GM21360 (cell line): Measurements from ENCODE around the gene NAPA.

Experiments
- ATAC-seq: cut with Tn5 transposase; IDR thresholded peaks from one replicate; pipeline ENCODE4 v1.9.1; 2021; ENCODE audit warnings: mild to moderate bottlenecking, moderate library complexity; ENCODE audit not compliant: unreplicated experiment

NAPA gene

DNA sequence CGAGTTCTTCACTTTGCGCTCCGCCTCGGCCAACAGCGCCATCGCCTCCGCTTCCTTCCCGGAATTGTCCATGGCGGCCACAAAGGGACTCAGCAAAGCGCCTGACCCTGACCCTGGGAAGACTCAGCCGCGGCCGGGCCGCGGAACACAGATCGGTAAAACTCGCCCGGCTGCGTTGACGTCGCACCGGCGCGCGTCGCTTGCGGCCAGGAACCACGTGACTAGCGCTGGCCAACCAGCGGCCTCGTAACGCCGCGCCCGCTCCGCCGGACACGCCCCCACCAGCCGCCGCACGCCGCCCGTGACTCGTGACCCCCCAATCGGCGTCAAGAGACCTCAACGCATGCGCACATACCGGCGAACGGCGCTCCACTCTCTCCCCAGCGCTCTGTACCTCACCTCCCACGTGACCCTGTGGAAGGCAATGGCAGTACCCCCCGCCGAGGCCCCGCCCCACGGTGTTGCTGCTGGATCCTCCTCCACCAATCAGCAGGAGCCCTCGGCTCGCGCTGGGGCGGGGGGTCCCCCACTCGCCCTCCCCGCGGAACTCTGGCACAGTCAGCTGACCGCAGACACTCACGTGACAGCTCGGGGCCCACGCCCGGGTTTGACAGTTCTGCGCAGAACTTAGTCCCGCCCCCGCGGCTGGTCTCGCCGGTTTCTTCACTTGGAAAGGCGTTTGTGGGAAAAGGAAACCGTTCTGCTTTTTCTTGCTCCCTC is at the start of gene NAPA:
TSS of gene NAPA (minus strand) at position 195 of the 720 bp plus-strand sequence. CDS start at position 72, 123 bp downstream.
- peak; percentile 73 for ATAC-seq

DNA sequence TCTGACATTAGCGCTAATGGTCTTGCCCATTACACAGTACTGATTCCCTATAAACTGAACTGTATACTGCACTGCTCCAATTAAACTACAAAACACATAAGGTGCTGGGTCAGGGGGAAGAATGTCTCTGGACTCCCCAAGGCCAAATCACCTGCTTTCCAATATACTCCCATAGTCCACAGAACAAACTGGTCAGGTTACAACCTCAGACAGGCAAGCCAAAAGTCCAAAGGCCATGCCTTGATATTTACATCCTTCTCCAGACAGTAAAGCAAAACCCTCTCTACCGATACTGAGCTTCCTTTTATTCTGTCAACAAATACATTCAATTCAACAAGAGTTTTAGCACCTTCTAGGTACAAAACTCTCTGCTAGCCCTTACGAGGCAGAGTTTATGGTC is 49.2 kb upstream of the NAPA start:
- no peak for ATAC-seq

DNA sequence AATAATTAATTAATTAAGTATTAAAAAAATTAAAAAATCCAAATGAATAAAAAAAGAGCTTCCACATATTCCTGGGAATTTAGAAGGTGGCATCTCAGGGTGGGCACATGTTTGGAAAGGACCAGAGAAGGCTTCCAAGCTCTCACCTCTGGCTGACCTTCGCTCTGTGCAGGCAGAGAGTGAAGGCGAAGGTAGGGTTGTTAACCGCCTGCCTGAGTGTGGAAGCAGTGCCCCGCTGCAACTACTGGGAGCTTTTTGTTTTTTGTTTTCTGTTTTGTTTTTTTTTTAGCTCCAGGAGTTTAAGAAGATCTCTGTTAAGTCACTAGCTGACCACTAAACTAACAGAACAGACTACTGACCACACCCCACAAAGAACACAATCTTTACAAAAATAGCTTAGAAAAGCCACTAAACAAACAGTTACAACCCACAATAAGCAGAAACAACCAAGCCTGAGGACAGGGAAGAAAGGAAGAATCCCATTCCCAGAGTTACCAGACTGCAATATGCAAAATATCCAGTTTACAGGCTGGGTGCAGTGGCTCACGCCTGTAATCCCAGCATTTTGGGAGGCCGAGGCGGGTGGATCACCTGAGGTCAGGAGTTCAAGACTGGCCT is 46.7 kb upstream of the NAPA start:
- no peak for ATAC-seq

GRCh38 chr19:47560999-47561398 is 46.1 kb upstream of the NAPA start:
- no peak for ATAC-seq

GRCh38 chr19:47550129-47550528 is 35.3 kb upstream of the NAPA start:
- ATAC-seq, result no peak

GRCh38 chr19:47549261-47549862 is 34.5 kb upstream of the NAPA start:
- ATAC-seq, result no peak

DNA sequence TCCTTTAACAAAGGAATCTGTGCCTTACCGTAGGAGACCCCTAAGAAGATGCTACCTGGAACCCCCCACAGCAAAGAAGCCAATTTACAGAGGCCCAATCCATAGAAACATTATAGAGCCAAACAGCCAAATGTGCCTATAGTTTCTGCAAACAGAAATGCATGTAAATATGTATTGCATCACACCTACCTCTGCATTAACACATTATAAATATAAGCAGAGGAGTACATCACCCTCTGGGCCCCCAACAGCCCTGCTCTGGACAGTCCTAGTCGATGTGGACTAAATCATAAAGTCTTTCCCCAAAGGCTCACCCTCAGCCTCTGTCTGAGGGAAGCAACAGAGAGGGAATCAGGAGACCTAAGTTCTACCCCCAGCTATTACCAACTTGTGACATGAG is 32.3 kb upstream of the NAPA start:
- ATAC-seq, result no peak

GRCh38 chr19:47545061-47545948 is 30.4 kb upstream of the NAPA start:
- no peak for ATAC-seq

DNA sequence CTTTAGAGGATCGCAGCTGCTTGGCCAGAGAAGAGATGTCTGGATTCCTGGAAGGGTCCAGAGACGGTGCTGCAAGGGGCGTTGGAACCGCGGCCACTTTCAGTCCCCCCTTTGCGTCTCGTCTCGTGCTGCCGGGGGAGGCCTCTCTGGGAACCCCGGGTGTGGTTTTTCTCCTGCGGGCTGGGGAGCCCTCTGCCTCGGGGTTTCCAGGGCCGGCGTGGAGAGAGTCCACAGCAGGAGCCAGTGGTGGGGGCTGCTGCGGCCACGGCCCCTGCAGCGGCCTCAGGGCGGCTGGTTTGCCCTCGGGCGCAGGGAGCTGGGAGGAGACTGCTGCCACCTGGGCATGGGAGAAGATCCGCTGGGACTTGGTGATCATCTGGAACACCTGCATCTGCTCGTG is 29.6 kb upstream of the NAPA start:
- ATAC-seq, result no peak

GRCh38 chr19:47544075-47544474 is 29.2 kb upstream of the NAPA start:
- ATAC-seq, result no peak

DNA sequence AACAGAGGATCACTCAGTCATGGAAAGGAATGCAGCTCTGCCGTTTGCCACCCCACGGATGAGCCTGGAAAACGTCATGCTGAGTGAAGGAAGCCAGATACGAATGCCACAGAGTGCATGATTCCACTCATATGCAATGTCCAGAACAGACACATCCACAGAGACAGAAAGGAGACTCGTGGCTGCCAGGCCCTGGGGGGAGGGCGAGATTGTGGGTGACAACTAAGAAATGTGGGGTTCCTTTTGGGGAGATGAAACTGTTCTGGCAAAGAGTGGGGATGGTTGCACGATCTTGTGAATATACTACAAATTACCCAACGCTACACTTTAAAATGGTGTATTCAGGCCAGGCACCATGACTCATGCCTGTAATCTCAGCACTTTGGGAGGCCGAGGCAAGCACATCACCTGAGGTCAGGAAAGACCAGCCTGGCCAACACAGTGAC is 27.2 kb upstream of the NAPA start:
- ATAC-seq, result no peak

DNA sequence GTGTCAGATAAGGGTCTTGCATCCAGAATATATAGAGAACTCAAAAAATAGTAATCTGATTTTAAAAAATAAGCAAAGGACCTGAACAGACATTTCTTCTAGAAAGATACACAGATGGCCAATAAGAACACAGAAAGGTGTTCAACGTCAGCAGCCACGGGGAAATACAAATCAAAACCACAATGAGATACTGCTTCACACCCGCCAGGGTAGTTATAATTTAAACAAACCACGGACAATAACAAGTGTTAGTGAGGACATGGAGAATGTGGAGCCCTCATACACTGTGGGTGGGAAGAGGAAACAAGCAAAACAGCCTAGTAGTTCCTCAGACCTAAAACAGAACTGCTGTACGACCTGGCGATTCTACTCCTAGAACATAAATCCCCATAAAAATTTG is 26.7 kb upstream of the NAPA start:
- no peak for ATAC-seq

GRCh38 chr19:47540748-47541147 is 25.9 kb upstream of the NAPA start:
- no peak for ATAC-seq

GRCh38 chr19:47539747-47540311 is 25.0 kb upstream of the NAPA start:
- no peak for ATAC-seq

DNA sequence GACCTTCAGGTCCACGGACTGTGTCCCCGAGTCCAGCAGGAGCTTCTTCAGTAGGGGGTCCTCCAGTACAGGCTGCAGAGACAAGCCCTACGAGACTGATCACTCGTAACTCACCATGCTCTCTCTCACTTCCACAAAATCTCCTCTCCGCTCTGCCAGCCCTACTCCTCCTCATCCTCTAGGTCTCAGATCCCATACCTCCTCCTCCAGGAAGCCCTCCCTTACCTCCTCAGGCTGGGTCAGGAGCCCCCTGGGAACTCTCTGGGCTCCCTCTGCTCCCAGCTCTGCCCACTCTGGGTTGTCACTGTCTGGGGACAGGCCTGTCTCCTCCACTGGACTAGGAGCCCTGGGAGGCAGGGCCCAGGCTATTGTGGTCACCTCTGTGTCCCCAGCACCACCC is 23.9 kb upstream of the NAPA start:
- ATAC-seq, result no peak

DNA sequence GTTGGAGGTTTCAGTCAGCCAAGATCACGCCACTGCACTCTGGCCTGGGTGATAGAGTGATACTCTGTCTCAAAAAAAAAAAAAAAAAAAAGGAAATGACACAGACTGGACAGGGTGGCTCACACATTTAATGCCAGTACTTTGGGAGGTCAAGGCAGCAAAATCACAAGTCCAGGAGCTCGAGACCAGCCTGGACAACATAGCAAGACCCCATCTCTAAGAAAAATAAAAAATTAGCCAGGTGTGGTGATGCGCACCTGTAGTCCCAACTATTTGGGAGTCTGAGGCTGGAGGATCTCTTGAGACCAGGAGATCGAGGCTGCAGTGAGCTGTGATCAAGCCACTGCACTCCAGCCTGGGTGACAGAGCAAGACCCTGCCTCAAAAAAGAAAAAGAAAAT is 22.6 kb upstream of the NAPA start:
- ATAC-seq, result no peak

DNA sequence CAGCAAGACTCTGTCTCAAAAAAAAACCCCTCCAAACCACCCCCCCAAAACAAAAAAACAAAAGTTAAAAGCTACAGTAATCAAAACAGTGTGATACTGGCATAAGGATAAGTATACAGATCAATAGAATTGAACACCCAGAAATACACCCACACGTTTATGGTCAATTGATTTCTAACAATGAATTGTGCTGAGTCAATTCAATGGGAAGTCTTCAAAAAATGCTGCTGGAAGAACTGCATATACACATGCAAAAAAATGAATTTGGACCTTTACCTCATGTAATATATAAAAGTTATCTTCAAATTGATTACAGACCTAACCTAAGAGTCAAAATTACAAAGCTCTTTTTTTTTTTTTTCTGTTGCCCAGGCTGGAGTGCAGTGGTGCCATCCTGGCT is 19.8 kb upstream of the NAPA start:
- no peak for ATAC-seq

DNA sequence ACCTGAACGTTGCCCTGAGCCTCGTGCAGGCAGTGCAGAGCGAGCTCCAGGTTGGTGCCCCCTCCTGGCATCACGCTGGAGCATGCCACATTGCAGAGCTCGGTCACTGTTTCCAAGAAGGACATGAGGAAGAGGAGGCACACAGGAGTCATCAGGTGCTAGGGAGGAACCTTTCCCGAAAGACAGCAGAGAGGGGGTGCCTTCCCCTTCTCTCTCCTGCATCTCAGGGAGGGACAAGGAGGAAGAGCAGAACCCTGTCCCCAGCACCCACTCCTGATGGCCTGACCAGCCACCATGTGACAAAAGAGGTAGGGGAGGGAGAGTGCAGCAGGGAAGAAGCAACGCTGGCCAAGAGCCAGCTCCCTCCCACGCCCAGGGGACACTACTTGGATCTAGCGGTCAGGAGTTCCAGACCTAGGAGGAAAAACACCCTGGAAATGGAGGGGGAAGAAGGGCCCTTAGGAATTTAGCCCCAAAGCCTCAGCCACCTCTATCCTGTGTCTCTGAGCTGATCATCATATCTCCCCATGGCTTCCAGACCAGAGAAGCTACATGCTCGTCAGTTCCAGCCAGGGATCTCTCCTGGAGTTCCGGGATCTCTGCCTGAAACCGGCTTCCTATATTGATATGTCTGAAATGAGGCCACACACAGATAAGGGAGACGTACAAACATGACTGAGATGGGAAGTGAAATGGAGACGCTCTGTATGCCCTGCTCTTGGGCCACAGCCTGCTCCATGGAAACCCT is 17.0 kb upstream of the NAPA start:
- ATAC-seq, result no peak

DNA sequence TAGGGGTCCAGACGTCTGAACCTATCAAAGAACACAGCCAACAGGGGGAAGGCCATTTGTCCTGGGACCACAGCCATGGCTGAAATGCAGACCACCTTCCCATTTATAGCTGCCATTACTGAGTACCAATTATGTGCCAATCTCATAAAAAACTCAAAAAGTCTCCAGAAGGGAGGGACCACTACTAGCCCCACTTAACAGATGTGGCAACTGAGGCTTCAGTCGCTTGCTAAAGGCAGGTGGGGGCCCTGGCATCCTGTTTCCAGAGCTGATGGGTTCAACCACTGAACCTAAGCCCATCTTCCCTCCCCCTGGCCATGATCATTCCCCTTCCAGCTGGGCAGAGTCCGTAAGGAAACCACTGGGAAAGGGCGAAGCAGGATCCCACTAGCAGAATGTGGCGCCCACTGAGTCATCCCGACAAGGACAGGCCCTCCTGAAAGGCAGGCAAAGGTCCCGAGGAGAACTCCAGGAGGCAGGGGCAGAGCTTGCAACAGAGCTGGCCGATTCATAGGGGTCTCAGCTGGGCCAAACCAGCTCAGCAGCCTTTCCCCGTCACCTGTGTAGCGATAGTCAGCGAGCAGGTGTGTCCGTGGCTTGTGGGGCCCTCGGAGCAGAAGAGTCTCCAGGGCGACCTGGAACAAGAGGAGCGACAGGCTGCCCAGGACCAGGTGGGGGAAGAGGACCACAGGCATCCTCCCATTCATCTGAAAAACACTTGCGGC is 14.3 kb upstream of the NAPA start:
- ATAC-seq, result no peak

DNA sequence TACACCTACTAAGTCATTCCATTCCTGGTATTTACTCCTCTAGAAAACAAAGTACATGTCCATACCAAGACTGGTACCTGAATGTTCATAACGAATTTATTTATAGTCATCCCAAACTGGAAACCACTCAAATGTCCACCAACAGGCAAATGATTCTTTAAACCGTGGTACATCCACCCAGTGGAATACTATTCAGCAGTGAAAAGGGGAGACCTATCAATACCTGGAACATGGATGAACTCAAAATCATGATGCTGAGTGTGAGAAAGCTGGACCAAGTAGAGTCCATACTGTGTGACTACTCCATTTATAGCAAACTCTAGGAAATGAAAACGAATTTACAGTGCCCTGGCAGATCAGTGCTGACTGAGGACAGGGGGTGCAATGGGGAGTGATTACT is 11.9 kb upstream of the NAPA start:
- ATAC-seq, result no peak
